Measurements from ENCODE around the gene TBXA2R. TPM values are rescaled to one million over a fixed set of nuclear protein-coding genes. Genes with fewer than 3 reads are reported as not detected.

TBXA2R gene
- total RNA-seq, 1 experiment from 2014 or later: not detected

DNA sequence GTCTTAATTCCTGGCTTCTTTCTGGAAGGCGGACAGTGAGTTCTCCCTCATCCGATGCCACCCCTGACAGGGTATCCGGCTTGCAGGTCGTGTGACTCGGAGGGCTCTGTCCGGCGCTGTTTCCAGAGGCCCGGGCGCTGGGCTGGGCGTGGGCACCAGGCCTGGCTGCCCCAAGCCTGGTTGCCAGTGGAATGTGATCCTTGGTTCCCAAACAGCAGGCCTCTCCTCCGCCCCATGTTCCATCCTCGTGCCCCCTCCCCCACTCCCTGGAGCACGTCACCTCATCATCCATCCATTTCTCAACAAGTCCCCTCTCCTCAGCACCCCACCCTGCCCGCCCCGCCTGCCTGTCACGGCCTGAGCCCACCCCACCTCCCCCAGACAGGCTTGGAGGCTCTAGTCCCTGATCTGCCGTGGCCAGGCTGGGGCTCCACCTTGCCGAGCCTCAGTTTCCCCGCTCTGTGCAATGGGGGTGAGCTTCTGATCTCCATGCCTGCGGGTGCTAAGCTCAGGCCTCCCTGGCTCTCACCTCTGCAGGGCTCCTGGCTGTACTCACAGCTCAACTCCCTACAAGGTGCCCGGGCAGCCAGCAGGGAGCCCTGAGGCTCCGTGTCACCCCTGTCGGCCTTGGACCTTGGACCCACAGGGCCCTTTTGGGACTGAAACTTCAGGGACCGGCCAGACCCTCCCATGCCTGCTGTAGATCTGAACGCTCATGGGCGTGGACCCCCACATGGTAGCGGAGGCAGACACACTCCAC is 2.3 kb downstream of the TBXA2R start:
- CTCF ChIA-PET: no interaction called here
- BruUV-seq (replicated peaks): no TSS peak
- no peaks in the 10 kb centered on the region for H4K20me1 ChIP-seq (ENCODE audit: insufficient read depth)
- no peaks in the 10 kb centered on the region for H3K9me2 ChIP-seq (ENCODE audit: insufficient read depth)
- H3F3A ChIP-seq (ENCODE audit: insufficient read depth, low read depth): 0 out of 2 replicates have a peak, but pooled peaks cover 7% of the 10 kb centered on the region
- DNase-seq: no peak
- H3K27me3 ChIP-seq (ENCODE audit: insufficient read depth, low read depth): no peaks in the 10 kb centered on the region
- no peak overlapping the region for H3K4me3 ChIP-seq
- no peaks in the 10 kb centered on the region for H3K36me3 ChIP-seq (ENCODE audit: low read depth)
- H2AFZ ChIP-seq: no peak overlapping the region
- no peaks in the 10 kb centered on the region for H3K9me3 ChIP-seq (ENCODE audit: insufficient read depth, low read depth)
- H3K79me2 ChIP-seq (ENCODE audit: low read depth): no peaks in the 10 kb centered on the region
- H3K4me1 ChIP-seq (replicated peaks; ENCODE audit: insufficient read depth): 0 out of 2 replicates have a peak, but pooled peaks cover 3% of the 10 kb centered on the region
- POLR2A ChIA-PET (ENCODE audit: unreplicated experiment): no interaction called here
- H3K4me2 ChIP-seq: no peak overlapping the region
- H3K27ac ChIP-seq: no peak overlapping the region
- intact Hi-C loops (cut with micrococcal nuclease; ENCODE audit: unreplicated experiment): no loop called here
- TF ChIP-seq CTCF (conservative IDR thresholded peaks at IDR 0.05) (no peak), EZH2 (IDR thresholded peaks at IDR 0.05; ENCODE audit: low read depth) (no peak)

DNA sequence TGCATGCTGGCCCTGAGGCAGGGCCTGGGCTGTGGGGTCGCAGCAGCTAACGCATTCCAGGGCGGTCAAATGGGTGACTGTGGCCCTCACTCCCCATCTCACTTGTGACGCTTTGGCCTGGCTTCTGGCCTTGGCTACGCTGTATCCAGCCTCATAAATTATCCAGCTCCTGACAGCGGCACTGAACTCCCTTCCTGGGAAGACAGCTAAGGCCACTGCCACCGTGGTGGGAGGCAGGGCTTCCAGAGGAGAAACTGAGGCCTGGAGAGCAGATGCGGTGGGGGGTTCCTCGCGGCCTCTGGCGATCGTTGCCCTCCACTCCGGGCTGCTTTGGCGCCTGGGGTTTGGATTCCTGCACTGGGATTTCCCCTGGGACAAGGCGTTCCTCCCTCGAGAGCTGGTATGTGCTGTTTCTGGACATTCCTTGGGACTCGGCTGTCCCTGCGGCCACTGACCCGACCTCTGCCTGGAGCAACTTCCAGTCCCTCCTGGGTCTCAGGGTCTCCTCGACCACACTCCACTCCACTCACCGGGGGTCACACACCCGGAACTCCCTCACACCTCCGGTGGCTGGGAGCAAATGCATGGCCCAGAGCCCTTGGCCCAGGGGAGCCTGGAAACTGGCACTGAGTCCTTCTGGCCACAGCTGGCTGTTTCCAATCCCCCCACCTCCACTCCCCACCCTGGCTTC is 3.4 kb downstream of the TBXA2R start:
- Histone ChIP-seq H2AFZ (no peak overlapping the region), H3K36me3 (ENCODE audit: low read depth) (no peaks in the 10 kb centered on the region), H3K27me3 (ENCODE audit: insufficient read depth, low read depth) (no peaks in the 10 kb centered on the region), H3K27ac (no peak overlapping the region), H3K9me3 (ENCODE audit: insufficient read depth, low read depth) (no peaks in the 10 kb centered on the region), H3K4me3 (no peak overlapping the region), H3F3A (ENCODE audit: insufficient read depth, low read depth) (0 out of 2 replicates have a peak, but pooled peaks cover 6% of the 10 kb centered on the region), H3K4me1 (replicated peaks; ENCODE audit: insufficient read depth) (0 out of 2 replicates have a peak, but pooled peaks cover 3% of the 10 kb centered on the region), H3K79me2 (ENCODE audit: low read depth) (no peaks in the 10 kb centered on the region), H3K9me2 (ENCODE audit: insufficient read depth) (no peaks in the 10 kb centered on the region), H4K20me1 (ENCODE audit: insufficient read depth) (no peaks in the 10 kb centered on the region), H3K4me2 (no peak overlapping the region)
- intact Hi-C loops (cut with micrococcal nuclease; ENCODE audit: unreplicated experiment): no loop called here
- no peak for DNase-seq
- POLR2A ChIA-PET (ENCODE audit: unreplicated experiment): no interaction called here
- TF ChIP-seq EZH2 (IDR thresholded peaks at IDR 0.05; ENCODE audit: low read depth) (no peak), CTCF (conservative IDR thresholded peaks at IDR 0.05) (no peak)
- BruUV-seq (replicated peaks): no TSS peak
- CTCF ChIA-PET: interaction anchor here (0.6 kb wide), 1 partner anchor 391 kb away, joined by 6 read pairs; no protein-coding TSS in a partner anchor

- Histone ChIP-seq H3K79me2 (ENCODE audit: low read depth) (no peaks in the 10 kb centered on the region), H3K4me3 (no peak overlapping the region), H3K9me2 (ENCODE audit: insufficient read depth) (no peaks in the 10 kb centered on the region), H3K9me3 (ENCODE audit: insufficient read depth, low read depth) (no peaks in the 10 kb centered on the region), H3K27me3 (ENCODE audit: insufficient read depth, low read depth) (no peaks in the 10 kb centered on the region), H4K20me1 (ENCODE audit: insufficient read depth) (no peaks in the 10 kb centered on the region), H3K4me1 (replicated peaks; ENCODE audit: insufficient read depth) (0 out of 2 replicates have a peak, but pooled peaks cover 1% of the 10 kb centered on the region), H2AFZ (no peak overlapping the region), H3K4me2 (no peak overlapping the region), H3K27ac (no peak overlapping the region), H3F3A (ENCODE audit: insufficient read depth, low read depth) (no peaks in the 10 kb centered on the region), H3K36me3 (ENCODE audit: low read depth) (no peaks in the 10 kb centered on the region)
- intact Hi-C loops (cut with micrococcal nuclease; ENCODE audit: unreplicated experiment): no loop called here
- POLR2A ChIA-PET (ENCODE audit: unreplicated experiment): no interaction called here
- CTCF ChIA-PET: no interaction called here
- BruUV-seq (replicated peaks): no TSS peak
- no peak for TF ChIP-seq EZH2 (IDR thresholded peaks at IDR 0.05; ENCODE audit: low read depth)
- no peak for TF ChIP-seq CTCF (conservative IDR thresholded peaks at IDR 0.05)
- DNase-seq: no peak
These were observed 5.7 kb downstream of the TBXA2R start for GRCh38 chr19:3601021-3601420.

All from PC-9 (cell line).